DND-41 (cell line): Measurements from ENCODE around the gene ACTMAP.

Source experiments
- ATAC-seq: fragments of 200-7000 bp; cut with Tn5 transposase; 3 replicates; pipeline ENCODE4 v1.9.1; 2021; ENCODE audit warnings: low read depth; ENCODE audit not compliant: insufficient read depth
- DNase-seq: peaks from one replicate; pipeline ENCODE4 v3.0.0-alpha.2; 2020
- H2AFZ ChIP-seq: 2 replicates; pipeline ENCODE4 v1.6.0; 2012; ENCODE audit warnings: low read depth, low read length
- H3K27ac ChIP-seq: 2 replicates; pipeline ENCODE4 v1.5.1; 2012; ENCODE audit warnings: low read length, inconsistent platforms
- H3K27me3 ChIP-seq: fragments of 200-600 bp; sonication (generic); 2 replicates; pipeline ENCODE4 v1.6.0; 2012; ENCODE audit warnings: low read length, mild to moderate bottlenecking, inconsistent platforms; ENCODE audit not compliant: insufficient read depth, poor library complexity
- H3K36me3 ChIP-seq: 2 replicates; pipeline ENCODE4 v1.5.1; 2012; ENCODE audit warnings: low read length, inconsistent platforms; ENCODE audit not compliant: insufficient read depth
- H3K4me1 ChIP-seq: 2 replicates; pipeline ENCODE4 v1.5.1; 2012; ENCODE audit warnings: mild to moderate bottlenecking, low read length; ENCODE audit not compliant: insufficient read depth
- H3K4me2 ChIP-seq: 2 replicates; pipeline ENCODE4 v1.6.0; 2012; ENCODE audit warnings: mild to moderate bottlenecking, moderate library complexity, low read length, inconsistent platforms; ENCODE audit not compliant: insufficient read depth
- H3K4me3 ChIP-seq, 2 experiments: fragments of 200-600 bp in 1 of 2; shearing (Covaris generic) in 1 of 2; 2 replicates each; pipeline ENCODE4 v1.5.1; 2012 to 2016; ENCODE audit warnings: inconsistent platforms in 2 of 2, low read length in 2 of 2, mild to moderate bottlenecking in 2 of 2, low read depth in 1 of 2, moderate library complexity in 1 of 2
- H3K79me2 ChIP-seq: 2 replicates; pipeline ENCODE4 v1.6.0; 2012; ENCODE audit warnings: low read length, inconsistent platforms; ENCODE audit not compliant: insufficient read depth
- H3K9ac ChIP-seq: 2 replicates; pipeline ENCODE4 v1.6.0; 2012; ENCODE audit warnings: low read depth, mild to moderate bottlenecking, inconsistent platforms, low read length, moderate library complexity
- H3K9me3 ChIP-seq: 2 replicates; pipeline ENCODE4 v1.5.1; 2012; ENCODE audit warnings: low read length, moderate library complexity, mild to moderate bottlenecking, inconsistent platforms; ENCODE audit not compliant: insufficient read depth, severe bottlenecking
- H4K20me1 ChIP-seq: 2 replicates; pipeline ENCODE4 v1.6.0; 2012; ENCODE audit warnings: low read length; ENCODE audit not compliant: insufficient read depth
- CTCF ChIP-seq: IDR thresholded peaks from 2 replicates; pipeline ENCODE4 v1.5.1; 2012; ENCODE audit warnings: borderline replicate concordance, low read length, moderate library complexity, mild to moderate bottlenecking; ENCODE audit not compliant: poor library complexity, severe bottlenecking; ENCODE audit errors: extremely low read depth
- EZH2 ChIP-seq: IDR thresholded peaks from 3 replicates; pipeline ENCODE4 v1.6.1; 2012; ENCODE audit warnings: borderline replicate concordance, low read depth, mild to moderate bottlenecking, moderate library complexity, low read length, inconsistent platforms; ENCODE audit not compliant: severe bottlenecking

Gene ACTMAP

GRCh38 chr19:40714441-40715299, 35.6 kb downstream of the ACTMAP start:
- H3K4me3 ChIP-seq: peak overlapping the region; percentile 30 to 84; a peak in 3 of 4 replicates
- no peaks in the 10 kb centered on the region for H3K27me3 ChIP-seq
- H4K20me1 ChIP-seq: peaks cover 2% of the 10 kb centered on the region; the same call in 1 of the 2 replicates
- peak overlapping the region; percentile 80 for H3K9ac ChIP-seq
- H3K4me1 ChIP-seq: peaks cover 50% of the 10 kb centered on the region
- peak overlapping the region; percentile 72 for H3K27ac ChIP-seq
- TF ChIP-seq CTCF (peak; percentile 21), EZH2 (no peak)
- no peaks in the 10 kb centered on the region for H3K9me3 ChIP-seq
- peak overlapping the region; percentile 96 for H3K4me2 ChIP-seq
- peaks cover 4% of the 10 kb centered on the region; the same call in 1 of the 2 replicates for H3K36me3 ChIP-seq
- ATAC-seq: peak; percentile 91
- H2AFZ ChIP-seq: peak overlapping the region; percentile 80
- peaks cover 40% of the 10 kb centered on the region for H3K79me2 ChIP-seq
- DNase-seq: peak; percentile 96

- peak overlapping the region; percentile 80; the same call in 1 of the 2 replicates for H3K9ac ChIP-seq
Measured at GRCh38 chr19:40713939-40714338, 36.3 kb downstream of the ACTMAP start.

GRCh38 chr19:40709817-40710216, 40.5 kb downstream of the ACTMAP start:
- no peaks in the 10 kb centered on the region for H4K20me1 ChIP-seq
- no peaks in the 10 kb centered on the region for H3K9me3 ChIP-seq
- no peak overlapping the region for H3K4me3 ChIP-seq
- no peak overlapping the region for H3K9ac ChIP-seq
- no peaks in the 10 kb centered on the region for H3K27me3 ChIP-seq
- DNase-seq (no peak), ATAC-seq (no peak)
- H3K79me2 ChIP-seq: peaks cover 5% of the 10 kb centered on the region; the same call in 1 of the 2 replicates
- TF ChIP-seq CTCF: no peak
- TF ChIP-seq EZH2: no peak
- H3K36me3 ChIP-seq: peaks cover 14% of the 10 kb centered on the region
- H3K4me1 ChIP-seq: peaks cover 10% of the 10 kb centered on the region
- no peak overlapping the region for H3K27ac ChIP-seq
- no peak overlapping the region for H3K4me2 ChIP-seq
- H2AFZ ChIP-seq: no peak overlapping the region

More at GRCh38 chr19:40713939-40714338, 36.3 kb downstream of the ACTMAP start:
- TF ChIP-seq EZH2: no peak
- no peak for TF ChIP-seq CTCF
- Histone ChIP-seq H3K4me2 (peak overlapping the region; percentile 96), H4K20me1 (no peaks in the 10 kb centered on the region), H3K9me3 (no peaks in the 10 kb centered on the region), H3K4me1 (peaks cover 43% of the 10 kb centered on the region), H3K79me2 (peaks cover 33% of the 10 kb centered on the region), H2AFZ (no peak overlapping the region), H3K27me3 (no peaks in the 10 kb centered on the region), H3K27ac (no peak overlapping the region; the same call in 1 of the 2 replicates), H3K36me3 (peaks cover 4% of the 10 kb centered on the region; the same call in 1 of the 2 replicates), H3K4me3 (peak overlapping the region in 1 of 2 experiments; percentile 84; a peak in 1 of 4 replicates)
- DNase-seq (no peak), ATAC-seq (no peak)
